Ammon's horn (tissue), 1 donor: ENCODE data around the gene LY9.
"Not testable (repeated sequence)": the region's sequence is repeated elsewhere in the genome, so short reads cannot be mapped to it uniquely, and the experiment has no call there.

ENCODE experiments used
- DNase-seq: peaks from one replicate; pipeline ENCODE4 v3.0.0-alpha.2; 2016; ENCODE audit warnings: low spot score

Gene LY9

DNA sequence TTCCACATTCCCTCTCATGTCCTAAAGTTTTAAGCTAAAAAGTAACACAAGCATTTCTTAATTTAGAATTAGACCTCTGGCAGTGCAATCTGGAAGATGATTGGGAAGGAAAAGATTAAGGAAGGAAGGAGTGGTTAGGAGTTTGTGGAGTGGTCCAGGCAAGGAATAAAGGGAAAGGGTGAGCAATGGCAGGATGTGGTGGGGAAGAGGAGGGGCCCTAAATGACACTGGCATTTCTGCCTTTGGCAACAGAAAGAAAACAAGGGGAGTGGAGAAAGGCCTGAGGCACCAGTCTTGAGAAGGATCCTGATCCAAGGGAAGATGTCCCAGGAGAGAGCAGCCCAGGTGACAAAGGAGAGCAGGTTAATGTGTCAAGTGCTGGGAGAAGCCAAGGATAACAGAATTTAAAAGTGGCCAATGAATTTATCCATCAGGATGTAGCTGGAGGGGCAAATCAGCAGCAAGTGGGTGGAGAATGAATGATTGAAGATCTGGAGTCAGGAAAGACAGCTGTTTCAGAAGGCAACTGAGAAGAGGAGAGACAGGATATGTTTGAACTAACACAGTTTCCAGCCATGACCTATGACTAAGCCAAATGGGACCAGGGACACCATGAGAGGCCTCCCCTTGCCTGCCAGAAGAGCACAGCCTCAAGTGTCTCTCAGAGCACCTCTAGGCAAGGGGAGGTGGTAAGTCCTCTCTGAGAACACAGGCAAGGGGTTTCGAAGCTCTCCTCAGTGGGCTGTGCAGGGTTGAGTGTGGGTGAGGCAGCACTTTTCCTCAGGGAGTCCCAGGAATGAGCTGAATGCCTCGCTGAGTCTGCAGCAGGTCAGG, 20.9 kb upstream of the LY9 start:
- DNase-seq: no peak

DNA sequence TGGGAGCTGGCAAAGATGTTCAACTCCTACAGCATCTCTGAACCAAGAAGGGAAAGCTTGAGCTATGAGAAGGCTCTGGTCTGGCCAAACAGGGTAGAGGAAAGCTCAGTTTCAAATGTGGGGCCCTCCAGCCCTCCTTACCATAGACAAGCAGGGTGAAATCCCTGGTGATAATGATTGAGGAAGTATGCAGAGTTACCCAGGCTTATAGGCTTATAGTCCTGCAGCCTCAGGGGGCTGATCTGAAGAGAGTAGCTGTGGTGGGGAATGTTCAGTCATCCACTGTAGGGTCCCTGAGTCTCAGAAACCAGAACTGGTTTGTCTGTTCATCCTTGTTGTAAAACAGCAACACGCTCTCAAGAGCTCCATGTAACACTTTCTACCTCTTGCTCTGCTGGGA, 19.8 kb upstream of the LY9 start:
- no peak for DNase-seq

DNA sequence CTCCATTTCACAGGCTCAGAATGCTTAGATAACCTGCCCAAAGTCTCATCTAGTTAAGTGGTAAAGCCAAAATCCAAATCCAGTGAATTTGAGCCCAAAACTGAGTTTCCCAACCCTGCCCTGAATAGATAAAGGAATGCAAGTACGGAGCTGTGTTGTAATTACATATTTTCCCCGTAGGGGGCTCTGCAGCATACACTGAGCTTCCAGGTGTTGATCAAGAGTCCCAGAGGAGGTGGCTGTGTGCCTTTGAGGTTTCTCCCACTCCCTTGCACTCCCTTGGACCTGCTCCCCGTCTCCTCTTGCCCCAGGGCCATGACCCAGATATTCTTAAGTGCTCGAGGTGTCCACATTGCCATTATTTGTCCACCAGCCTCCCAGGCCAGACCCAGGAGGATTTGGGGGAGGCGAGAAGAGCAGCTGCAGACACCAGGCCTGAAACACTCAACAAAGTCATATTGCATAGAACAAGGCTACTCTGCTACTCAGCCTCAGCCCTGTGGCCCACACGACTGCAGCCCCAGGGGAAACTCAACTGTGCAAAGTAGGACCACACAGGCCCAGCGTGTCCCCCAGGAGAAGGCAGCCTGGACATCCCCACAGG, 18.4 kb upstream of the LY9 start:
- DNase-seq: no peak

DNA sequence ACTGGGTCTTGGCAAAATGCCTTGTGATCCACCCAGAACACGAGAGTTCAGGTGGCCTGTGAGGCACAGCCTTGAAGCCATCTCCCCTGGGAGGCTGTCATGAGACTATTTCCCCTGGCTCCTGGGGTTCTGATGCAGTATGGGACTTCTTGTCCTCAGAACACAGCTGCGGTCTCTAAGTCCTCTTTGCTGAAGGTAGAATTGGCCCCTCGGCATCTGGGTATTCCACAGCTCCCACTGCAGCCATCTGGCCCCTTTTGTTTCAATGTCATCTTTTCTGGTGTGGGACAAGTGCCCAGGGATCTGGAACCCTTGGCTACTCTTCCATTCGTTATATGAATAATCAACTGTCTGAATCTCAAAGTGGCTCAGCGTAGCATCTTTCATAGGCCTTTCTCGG, 17.0 kb upstream of the LY9 start:
- no peak for DNase-seq

DNA sequence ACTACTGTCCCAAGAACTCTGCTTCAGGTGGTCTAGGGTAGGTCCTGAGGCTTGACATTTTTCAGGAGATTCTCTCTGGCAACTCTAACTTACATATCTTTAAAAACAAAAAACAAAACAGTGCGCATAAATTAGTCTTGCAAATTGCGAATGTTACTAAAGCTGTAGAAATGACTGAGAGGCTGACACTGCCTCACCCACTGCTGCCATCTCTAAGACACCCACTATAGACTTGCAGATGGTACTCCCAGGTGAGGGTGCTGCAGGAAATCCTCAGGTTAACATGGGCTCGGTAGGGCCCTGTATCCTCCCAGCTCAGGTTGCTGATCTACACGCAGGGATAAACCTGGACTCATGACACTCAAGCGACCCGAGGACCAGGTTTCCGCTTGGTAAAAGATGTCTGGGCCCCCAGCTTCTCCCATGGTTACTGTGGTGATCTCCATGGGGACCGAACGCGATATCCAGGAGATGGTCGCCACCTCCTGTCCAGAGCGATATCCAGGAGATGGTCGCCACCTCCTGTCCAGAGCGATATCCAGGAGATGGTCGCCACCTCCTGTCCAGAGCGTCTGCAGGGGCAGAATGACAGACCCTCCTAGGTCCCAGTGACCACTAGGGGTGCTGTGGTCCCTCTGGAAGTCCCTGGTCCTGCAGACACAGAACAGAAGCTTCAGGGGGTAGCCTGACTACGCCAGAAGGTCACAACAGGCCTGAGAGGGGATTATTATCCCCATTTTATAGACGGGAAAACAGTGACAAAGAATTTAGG, 16.2 kb upstream of the LY9 start:
- no peak for DNase-seq

DNA sequence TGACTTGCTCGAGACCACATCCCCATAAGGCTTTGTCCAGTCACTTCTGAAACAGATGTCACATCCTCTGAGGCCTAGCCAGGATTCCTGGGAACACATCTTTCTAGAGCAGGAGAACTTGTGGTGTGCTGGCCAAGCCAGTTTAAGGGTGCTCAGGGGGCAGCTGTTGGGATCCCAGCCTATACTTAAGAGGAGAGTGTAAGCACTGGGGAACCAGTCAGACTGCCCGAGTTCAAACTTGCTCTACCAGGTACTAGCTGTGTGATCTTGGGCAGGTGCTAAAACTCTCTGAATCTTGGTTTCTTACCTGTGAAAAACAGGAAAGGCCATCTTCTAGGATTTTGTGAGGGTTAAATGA, 15.6 kb upstream of the LY9 start:
- no peak for DNase-seq

DNA sequence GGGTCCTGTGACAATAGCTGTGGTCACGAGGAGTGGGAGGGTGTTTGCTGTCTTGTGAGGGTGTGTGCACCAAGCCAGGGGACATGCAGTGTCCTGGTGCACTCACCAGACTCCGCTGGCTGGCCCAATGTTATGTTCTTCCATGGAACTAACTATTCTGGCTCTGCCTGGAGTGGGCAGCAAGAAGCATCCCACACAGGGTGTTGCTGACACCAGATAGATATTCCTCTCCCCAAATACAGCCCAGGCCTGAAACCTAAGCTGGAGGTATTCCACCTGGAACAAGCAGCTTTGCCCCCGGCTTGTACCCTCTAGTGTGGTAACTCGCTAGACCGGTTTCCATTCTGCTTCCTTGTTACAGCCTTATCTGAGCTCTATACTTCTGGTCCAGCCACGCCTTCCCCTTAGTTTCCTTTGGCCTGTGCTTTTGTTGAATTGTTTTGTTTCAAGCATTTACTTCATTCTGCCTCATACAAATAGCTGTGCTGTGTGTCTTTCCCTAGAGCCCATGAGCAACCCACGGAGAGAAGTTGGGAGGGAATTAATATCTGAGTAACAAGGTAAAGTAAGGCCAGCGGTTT, 14.7 kb upstream of the LY9 start:
- no peak for DNase-seq

DNA sequence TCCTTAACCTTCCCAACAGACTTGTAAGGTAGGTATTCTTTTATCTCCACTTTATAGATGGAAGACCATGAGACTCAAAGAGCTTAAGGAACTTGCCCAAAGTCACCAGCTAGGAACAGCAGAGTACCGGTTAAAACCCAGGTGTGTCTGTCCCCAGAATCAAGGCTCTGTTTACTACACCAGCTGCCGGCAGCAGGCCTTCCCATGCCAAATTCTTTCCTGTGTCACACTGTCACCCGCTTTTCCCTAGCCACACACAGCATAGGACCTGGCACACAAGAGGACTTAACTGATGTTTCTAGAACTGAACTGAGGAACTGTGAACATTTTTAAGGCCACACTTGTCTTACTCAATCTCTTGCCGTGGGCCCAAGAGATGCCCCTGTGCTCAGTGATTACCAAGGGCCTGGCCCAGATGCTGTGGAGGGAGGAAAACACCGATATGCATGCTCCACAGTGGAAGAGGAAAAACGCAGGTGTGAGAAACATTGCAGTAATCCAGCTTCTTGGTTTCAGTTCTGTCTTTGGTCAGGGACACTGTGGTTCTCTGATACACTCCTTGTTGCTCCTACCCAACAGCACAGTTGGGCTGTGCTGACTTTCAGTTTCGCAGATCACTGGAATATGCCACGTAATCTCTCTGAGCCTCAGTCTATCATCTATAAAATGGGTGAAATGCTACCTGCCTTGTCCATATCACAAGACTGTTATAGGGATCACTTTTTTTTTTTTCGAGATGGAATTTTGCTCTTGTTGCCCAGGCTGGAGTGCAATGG, 13.9 kb upstream of the LY9 start:
- DNase-seq: peak; percentile 16

DNA sequence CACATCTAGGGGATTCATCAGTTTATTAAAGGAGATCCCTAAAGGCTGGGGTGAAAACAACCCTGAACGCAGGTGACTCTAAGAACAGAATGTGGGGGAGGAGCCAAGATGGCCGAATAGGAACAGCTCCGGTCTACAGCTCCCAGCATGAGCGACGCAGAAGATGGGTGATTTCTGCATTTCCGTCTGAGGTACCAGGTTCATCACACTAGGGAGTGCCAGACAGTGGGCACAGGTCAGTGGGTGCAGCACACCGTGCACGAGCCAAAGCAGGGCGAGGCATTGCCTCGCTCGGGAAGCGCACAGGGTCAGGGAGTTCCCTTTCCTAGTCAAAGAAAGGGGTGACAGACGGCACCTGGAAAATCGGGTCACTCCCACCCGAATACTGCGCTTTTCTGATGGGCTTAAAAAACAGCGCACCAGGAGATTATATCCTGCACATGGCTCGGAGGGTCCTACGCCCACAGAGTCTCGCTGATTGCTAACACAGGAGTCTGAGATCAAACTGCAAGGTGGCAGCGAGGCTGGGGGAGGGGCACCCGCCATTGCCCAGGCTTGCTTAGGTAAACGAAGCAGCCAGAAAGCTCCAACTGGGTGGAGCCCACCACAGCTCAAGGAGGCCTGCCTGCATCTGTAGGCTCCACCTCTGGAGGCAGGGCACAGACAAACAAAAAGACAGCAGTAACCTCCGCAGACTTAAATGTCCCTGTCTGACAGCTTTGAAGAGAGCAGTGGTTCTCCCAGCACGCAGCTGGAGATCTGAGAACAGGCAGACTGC, 12.8 kb upstream of the LY9 start:
- not testable (repeated sequence) for DNase-seq

DNA sequence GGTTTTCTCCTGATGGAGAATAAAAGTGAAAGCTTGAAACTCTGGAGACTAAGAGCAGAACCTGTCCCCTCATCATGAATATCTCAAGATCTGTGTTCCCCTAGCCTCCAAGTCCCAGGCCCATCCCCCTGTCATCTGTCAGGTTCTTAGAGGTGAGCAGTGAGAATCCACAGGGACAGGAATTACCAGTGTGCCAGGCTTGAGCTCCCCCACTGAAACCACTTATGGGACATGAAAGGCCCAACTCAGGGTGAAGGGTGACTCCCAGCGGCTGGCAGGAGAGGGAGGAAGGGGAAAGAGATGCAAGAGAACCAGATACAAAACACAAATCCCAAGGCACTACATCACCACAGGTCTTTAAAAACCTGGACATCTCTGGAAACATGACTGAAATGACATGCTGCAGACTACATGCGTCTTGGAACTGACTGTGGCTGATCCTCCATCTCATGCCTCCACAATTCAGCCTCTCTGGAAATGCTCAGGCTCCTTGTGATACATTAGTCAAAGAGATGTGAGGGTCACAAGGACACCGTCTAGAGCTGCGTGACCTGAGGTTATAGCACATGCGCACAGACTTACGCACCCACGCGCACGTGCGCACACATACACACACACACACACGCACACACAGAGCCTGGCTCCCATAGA, 6.8 kb upstream of the LY9 start:
- DNase-seq: no peak

DNA sequence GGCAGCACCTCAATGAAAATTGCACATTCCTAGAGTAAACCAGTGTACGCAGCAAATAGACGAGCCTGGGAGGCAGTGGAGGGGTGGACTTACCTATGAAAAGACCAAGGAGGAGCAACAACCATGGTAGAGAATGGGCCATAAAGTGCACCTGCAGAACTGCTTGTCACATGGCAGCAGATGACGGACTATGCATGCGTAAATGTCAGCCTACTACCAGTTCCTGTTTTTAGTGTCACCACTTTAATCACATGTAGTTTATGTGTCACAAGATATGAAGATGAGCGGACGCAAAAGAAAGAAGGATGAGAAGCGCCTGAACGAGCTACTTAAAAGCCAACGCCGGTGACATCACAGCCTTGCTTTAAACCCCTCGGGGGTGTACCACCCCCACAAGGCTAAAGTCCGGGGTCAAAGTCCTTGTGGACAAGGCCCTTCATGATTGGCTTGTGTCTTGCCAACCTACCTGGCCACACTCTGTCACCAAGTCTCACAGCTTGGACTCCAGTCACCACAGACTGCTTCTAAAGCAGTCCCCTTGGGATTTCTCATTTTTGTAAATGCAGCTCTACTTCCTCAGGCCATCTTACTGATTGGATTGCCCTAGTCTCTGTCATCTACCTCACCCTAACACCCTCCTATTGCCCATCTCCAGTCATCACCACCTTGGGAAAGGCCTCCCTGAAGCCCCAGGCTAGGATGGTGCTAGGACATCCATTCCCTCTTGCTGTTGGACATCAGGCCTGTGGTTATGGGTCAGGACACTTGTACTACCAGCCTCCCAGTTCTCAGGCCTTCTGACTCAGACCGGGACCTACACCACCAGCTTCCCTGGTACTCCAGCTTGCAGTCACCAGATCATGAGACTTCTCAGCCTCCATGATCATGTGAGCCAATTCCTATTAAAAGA, 6.0 kb upstream of the LY9 start:
- DNase-seq: no peak

DNA sequence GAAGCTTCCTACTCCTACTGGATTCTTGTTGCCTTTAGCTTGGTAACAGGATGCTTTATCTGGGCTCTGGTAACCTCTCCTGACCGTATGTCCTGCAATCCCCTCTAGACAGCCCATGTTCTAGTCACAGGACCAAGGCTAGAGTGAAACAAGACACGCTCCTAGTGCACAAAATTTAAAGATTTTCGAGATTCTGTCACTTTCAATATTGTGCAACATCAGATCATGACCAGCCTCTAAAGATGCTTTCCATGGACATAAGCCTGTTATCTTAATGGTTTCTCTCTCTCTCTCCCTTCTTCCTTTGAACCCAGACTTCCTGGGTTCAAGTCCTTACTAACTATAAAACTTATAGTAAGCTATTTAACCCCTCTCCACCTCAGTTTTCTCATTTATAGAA, 1.6 kb upstream of the LY9 start:
- no peak for DNase-seq

DNA sequence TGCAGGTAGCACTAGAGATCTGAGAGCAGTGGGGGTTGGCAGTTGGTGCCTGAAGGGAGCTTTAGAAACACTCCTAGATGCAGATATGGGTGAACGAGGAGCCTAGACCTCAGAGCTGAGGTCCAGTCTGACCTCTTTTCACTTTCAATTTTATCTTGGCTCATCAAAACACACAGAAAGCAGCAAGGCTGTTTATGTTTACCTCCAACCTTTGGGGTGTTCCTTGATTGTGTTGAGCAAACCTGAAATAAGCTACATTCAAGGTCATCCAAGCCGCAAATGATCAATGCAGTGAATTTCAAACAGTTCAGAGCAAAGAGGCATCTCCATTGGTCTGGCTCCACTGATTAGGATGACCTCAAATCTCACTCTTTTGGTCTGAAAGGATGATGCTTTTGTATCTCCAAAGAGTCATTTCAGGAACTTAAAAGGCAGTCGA, 1.3 kb downstream of the LY9 start:
- DNase-seq: no peak

DNA sequence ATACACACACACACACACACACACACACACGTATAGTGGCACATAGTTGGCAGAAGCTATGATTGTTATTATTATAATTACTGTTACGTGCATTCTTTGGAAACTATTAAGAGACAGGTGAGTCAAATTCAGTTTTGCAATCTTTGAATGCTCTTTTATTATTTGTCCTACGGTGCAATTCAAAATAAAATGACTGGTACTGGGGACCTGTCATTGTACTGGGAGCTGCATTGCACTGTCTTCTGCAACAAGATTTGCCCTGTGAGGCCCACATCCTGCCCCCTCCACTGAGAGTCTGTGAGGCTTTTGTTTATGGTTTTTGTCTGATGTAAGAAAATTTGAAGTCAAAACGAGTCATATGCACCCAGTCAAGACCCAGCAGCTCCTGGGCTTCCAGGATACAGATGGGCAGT, 1.9 kb downstream of the LY9 start:
- no peak for DNase-seq

DNA sequence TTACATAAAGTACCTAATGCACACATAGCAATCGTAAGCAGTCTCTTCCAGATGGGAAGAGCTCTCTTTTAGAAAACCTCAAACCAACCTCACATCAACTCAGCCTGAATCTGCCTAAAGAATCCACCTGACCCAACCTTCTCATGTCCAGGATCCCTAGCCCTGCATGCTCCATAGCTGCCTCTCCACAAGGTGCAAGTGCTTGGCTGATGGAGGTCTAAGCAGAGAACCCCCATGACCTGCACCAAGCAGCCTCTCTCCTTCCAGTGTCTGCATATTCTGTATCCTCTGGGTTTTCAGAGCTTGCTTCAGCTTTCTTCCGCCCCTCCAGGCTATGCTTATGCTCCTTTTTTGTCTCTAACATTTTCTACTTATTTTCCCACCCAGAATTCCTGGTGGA, 2.5 kb downstream of the LY9 start:
- no peak for DNase-seq

DNA sequence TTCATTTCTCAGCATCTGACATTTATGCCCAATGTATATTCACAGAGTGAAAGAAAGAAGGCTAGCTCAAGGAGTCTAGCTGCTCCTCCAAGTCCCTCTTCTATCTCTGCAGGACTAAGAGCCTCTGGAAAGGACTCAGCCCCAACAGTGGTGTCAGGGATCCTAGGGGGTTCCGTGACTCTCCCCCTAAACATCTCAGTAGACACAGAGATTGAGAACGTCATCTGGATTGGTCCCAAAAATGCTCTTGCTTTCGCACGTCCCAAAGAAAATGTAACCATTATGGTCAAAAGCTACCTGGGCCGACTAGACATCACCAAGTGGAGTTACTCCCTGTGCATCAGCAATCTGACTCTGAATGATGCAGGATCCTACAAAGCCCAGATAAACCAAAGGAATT, 3.7 kb downstream of the LY9 start:
- DNase-seq: no peak

DNA sequence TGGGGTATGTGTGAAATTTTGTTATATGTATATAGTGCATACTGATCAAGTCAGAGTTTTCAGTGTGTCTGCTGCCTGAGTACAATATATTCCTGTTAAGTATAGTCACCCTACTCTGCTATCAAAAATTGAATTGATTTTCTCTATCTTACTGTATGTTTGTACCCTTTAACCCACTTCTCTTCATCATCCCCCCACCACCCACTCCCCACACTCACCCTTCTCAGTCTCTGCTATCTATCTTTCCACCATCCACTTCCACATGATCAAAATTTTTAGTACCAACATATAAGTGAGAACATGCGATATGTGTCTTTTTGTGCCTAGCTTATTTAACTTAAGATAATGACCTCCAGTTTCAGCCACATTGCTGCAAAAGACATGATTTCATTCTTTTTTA, 4.2 kb downstream of the LY9 start:
- no peak for DNase-seq

DNA sequence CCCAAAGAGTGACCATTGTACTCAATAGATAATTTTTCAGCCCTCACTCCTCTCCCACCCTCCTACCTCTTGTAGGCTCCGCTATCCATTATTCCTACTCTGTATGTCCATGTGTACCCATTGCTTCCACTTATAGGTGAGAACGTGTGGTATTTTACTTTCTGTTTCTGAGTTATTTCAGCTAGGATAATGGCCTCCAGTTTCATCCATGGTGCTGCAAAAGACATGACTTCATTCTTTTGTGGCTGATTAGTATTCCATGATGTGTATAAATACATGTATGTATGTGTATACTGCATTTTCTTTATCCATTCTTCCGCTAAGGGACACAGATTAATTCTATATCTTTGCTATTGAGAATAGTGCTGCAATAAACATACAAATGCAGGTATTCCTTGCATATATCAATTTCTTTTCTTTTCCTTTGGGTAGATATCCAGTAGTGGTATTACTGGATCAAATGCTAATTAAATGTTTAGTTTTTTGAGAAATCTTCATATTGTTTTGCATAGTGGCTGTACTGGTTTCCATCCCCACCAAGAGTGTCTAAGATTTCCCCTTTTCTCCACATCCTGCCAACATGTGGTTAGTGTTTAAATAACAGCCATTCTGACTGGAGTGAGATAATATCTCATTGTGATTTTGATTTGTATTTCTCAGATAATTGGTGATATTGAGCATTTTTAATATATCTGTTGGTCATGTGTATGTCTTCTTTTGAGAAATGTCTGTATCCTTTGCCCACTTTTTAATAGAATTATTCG, 4.9 kb downstream of the LY9 start:
- DNase-seq: no peak
